Fibroblast of skin of scalp (primary cell): Measurements from ENCODE around the gene MYH14.
"Not testable (repeated sequence)": the region's sequence is repeated elsewhere in the genome, so short reads cannot be mapped to it uniquely, and the experiment has no call there.

Source experiments
- DNase-seq: peaks from one replicate; pipeline ENCODE4 v3.0.0-alpha.2; 2013

The MYH14 gene

DNA sequence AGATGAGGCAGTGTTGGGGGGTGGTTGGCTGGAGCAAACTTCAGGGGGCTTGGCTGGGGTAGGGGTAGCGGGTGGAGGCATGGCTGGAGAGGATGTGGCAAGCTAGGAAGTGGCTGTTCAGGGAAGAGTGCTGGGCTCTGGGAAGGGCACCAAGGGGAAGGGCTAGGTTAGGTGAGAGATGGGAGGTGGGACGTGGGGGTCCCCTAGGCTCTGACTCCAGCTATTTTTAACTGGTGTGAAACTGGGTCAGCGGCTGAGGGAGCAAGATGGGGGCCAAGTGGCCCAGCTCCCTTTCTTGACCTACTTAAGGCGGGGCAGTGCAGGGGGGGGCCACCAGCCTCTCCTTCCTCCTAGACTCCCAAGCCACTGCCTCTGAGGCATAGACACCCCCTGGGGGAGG lies 118.4 kb downstream of the MYH14 start:
- DNase-seq, result no peak

DNA sequence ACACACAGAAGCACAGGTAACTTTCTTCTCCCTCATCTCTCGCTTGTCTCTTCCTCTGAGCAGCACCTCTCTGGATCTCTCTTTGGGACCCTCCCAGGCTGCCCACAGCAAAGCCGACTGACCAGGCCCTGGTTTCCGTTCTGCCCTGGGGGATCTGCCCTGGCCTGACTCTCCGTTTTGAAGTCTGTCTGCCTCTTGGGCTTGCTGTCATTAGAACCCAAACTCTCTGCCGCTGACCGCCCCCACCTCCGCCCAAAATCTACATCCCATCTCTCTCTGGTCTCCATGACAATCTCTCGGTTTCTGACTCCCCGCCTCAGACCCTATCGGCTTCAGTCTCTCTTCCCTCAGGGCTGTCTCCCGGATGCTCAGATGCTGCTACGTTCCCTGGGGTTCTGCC lies 118.8 kb downstream of the MYH14 start:
- DNase-seq, result no peak

DNA sequence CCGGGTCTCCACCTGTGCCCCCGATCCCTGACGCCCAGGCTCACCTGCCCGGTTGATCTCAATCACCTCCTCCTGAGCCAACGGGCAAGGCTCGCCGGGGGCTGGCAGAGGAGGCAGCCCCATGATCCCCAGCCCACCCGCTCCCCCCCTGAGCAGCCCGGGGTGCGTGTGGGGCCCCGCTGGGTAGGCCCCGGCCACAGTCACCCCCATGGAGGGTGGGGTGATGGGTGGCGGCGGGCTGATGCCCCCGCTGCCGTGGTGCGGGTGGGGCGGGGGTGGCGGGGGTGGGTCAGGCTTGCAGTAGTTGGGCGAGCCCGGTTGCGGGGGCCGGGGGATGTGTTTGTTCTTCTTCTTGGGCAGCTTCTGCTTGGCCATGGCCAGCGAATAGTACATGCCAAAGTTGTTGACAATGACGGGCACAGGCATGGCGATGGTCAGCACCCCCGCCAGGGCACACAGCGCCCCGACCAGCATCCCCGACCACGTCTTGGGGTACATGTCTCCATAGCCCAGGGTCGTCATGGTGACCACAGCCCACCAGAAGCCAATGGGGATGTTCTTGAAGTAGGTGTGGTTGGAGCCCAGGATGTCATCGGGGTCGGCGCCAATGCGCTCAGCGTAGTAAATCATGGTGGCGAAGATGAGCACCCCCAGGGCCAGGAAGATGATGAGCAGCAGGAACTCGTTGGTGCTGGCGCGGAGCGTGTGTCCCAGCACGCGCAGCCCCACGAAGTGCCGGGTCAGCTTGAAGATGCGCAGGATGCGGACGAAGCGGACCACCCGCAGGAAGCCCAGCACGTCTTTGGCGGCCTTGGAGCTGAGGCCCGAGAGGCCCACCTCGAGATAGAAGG lies 119.7 kb downstream of the MYH14 start:
- no peak for DNase-seq

DNA sequence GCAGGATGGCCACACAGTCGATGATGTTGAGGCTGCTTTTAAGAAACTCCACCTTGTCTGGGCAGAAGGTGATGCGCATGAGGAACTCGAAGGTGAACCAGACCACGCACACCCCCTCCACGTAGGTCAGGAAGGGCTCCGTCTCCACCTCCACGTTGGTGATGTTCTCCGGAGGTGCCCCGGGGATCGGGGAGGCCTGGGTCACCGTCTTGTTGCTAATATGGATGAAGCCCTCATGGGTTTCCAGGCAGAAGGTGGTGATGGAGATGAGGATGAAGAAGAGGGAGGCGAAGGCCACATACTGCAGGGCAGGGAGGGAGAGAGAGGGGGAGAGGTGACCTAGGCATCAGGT lies 120.3 kb downstream of the MYH14 start:
- no peak for DNase-seq

DNA sequence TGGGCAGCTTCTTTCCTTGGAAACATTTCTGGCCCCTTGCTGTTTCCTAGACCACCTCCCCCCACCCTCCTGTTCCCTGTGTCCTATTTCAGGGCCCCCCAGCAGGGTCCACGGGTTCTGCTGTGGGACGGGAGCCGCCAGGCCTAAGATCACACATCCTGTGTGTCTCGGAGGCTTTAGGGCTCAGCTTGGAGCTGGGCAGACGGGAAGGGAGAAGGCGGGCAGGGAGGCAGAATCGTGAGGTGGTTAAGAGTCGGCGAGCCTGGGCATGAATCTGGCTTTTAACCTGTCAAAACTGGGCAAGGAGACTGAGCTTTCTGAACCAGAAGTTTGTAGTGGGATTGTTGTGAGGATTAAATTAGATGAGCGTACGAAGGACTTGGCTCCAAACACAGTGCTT lies 120.9 kb downstream of the MYH14 start:
- no peak for DNase-seq

DNA sequence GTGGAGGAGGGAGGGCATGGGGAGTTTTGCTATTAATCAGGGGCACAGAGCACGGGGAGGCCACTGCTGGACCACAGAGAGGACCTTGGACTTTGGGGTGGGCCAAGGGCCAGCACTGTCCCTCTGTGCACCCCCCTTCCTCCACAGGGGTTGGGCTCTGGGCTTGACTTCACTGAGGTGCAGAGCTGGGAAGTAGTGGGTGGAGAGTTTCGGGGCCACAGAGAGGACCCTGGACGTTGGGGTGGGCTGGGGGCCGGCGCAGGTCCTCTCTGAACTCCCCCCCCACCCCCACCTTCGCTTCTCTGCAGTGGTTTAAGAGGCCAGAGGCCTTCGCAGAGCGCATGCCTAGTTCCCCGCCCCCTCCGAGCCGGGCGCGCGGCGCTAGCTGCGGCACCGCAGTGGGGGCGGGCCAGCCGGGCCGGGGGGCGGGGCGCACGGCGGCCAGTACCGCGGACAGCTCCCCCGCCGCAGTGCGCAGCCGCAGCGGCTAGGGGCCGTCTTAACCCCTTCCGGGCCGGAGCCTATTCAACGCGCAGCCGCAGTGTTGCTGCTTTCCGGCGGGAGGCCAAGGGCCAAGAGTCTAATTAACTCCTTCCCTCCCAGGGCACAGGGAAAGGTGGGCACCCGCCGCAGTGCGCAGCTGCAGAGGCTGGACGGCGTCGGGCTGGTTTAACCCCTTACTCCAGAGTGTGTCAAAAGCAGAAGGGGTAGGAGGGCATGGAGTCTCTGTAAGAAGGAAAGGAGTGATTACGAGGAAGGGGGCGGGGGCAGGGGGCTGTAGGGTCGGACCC lies 122.1 kb downstream of the MYH14 start:
- peak; percentile 32 for DNase-seq

DNA sequence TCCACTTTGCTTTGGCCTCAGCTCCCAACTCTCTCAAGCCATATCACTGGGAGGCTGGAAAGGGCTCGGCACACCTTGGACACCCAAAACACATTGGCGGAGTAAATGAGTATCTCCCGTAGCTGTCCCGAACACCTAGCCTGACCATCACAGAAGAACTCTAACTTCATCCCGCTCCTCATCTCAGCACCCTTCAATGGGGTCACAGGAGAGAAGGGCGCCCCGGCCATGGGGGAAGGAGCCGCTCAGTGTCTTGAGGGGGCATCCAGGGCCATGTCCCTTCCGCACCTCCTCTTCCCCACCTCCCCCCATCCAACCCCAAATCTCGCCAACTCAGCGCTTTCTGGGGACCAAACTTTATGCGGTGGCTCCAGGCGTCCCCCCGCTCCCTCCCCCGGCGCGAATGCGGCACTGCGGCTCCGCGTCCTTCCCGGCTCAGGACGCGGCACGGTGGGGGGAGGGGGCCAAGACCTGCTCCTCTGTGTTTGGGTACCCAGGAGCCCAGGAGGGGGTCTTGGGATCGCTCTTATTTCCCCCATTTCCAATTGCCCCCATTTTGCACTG lies 122.8 kb downstream of the MYH14 start:
- no peak for DNase-seq

DNA sequence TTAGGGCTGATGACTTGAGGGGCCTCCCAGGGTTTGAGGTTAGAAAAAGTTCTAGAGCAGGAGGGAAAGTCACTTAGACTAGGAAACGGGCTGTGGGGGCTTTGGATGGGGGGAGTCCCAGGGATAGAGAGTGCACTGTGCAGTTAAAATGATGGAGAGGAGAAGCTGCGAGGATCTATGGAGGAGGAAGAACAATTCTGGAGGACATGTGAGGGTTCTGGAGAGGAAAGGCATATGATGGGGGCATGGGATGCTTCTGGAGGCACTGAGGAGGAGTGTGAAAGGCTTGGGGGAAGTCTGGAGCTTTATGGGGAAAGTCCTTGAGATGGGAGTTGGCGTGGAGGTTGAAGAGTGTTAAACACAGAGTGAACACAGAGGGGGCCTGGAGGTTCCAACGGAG lies 123.6 kb downstream of the MYH14 start:
- no peak for DNase-seq

DNA sequence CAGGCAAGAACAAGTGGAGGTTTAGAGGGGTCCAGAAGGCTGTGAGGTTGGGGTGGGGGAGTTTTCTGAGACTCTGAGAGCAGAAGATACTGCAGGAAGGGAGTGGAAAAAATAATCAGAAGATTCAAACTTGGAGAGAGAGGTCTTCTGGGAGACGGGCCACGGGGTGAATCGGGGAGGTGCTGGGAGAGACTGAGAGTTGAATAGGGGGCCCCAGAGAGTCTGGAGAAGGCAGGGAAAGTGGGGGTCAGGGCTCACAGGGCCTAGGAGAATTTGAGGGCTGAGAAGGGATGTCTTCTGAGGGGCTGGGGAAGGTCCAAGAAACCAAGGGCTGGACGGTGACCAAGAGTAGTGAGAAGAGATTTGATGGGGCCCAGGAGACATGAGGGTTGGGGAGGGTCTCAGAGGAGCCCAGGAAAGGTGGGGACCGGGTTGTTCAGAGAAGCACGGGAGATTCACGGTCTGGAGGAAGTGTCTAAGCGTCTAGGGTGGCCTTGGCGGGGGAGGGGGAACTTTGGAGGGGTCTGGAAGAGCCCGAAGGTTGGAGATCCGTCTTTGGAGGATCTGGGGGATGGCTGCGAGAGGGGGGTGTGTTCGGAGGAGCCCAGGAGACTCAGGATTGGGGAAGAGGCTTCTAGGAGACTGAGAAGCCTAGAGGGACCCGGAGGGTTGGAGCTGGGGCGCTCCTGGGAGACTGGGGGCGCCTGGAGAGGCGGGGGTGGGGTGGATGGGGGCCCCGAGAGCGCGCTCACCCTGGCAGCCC lies 124.2 kb downstream of the MYH14 start:
- no peak for DNase-seq

DNA sequence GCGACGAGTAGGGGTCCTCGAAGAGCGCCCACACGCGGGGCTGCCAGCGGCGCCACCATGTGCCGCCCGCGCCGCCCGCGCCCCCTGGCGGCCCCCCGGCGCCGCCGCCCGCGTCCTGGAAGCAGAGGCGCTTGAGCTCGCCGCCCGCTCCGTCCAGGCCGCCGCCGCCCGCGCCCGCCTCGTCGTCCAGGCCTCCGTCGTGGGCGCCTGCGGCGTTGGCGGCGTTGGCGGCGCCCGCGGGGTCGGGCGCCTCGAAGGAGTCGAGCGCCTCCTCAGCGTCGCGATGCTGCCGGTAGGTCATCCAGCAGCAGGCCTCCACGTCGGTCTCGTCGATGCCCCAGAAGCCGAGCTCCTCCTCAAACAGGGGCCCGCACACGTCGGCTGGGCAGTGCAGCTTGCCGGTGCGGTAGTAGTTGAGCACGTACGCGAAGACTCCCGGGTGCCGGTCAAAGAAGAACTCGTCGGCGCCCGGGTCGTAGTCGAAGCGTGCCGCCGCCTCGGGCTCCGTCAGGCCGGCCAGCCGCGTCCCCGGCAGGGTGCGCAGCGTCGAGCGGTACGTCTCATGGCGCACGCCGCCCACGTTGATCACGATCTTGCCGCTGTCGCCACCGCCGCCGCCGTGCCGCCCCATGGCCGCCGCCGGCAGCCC lies 124.9 kb downstream of the MYH14 start:
- peak; percentile 7 for DNase-seq

DNA sequence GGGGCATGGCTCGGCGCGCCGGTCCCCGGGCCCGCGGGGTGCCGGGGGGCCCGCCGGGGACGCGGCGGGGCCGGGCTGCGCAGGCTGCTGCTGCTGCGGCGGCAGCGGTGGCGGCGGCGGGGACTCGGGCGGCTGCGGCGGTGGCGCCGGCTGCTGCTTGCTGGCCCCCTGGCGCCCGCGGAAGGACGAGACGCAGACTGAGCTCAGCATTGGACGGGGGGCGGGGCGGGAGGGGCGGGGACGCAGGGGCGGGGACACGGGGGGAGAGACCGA lies 125.4 kb downstream of the MYH14 start:
- DNase-seq, result no peak

DNA sequence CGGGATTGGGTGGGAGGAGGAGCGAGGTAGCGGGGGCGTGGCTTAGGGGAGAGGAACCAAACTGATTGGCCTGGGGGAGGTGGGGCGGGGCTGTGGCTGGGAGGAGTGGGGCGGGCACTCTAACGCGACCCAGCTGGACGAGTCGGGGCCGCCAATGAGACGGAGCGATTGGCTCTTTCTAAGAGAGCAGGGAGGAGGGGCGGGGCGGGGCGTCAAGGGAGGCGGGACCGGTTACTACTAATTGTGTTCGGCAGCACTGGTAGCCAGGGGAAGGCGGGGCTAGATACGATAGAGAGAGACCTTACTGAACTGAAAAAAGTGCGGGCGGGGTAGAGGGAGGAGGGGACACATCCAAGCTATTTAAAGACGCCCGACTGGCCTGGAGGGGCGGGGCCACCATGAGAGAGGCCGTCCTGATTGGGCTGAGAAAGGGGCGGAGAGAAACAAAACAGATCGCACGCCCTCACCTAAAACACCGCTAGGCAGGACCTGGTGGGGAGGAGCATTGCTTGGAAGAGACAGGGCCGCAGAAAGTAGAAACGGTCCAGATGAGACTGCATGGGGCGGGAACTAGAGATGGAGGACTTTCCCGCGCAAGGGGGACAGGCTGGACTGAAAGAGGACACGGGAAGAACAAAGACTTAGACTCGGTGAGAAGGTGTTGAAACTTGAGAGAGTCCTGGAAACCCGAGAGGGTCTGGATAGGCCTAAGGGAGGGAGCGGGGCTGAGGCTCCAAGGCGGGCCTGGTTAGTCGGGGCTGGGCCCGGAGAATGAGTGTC lies 125.9 kb downstream of the MYH14 start, which contains the start of gene KCNC3:
Gene KCNC3 (minus strand): TSS at position 232 of the 780 bp plus-strand sequence. CDS start 295 bp downstream, outside the sequence.
- DNase-seq, result peak; percentile 93

DNA sequence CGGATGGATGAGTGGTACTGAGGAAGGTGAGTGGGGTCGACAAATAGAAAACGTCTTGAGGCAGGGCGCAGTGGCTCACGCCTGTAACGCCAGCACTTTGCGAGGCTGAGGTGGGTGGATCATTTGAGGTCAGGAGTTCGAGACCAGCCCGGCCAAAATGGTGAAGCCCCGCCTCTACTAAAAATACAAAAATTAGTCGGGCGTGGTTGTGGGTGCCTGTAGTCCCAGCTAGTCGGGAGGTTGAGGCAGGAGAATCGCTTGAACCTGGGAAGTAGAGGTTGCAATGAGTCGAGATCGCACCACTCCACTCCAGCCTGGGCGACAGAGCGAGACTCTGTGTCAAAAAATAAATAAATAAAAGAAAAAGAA lies 126.5 kb downstream of the MYH14 start:
- DNase-seq, result not testable (repeated sequence)

DNA sequence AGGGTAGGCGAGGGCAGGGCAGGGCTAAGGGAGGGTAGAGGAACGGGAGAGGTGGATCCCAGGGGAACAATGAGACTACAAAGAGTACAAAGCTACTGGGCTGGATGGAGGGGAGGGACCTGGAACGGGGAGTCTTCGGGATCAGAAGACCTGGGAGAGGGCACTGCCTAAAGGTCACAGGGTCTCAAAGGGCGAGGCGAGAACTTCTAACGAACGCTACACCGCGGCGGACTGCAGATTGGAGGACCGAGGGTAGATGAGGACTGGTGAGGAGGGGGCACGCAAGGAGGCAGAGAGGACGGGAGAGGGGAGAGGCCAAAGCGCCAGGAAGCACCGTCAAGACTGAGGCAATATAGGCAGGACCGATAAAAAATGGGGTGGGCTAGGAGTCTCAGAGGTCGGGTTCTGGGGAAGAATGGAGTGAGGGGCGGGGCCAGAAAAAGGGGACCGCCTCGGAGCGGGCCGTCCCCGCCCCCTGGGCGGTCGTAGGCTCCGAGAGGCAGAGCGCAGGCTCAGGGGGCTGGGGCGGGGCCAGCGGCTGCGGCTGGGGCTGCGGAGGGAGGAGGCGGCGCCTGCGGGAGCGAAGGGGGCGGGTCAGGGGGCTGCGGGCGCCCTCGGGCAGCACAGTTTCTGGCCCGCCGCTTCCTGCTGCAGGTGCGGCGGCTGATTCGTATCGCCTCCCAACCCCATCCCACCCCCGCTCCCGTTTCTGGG lies 127.1 kb downstream of the MYH14 start:
- peak; percentile 28 for DNase-seq

DNA sequence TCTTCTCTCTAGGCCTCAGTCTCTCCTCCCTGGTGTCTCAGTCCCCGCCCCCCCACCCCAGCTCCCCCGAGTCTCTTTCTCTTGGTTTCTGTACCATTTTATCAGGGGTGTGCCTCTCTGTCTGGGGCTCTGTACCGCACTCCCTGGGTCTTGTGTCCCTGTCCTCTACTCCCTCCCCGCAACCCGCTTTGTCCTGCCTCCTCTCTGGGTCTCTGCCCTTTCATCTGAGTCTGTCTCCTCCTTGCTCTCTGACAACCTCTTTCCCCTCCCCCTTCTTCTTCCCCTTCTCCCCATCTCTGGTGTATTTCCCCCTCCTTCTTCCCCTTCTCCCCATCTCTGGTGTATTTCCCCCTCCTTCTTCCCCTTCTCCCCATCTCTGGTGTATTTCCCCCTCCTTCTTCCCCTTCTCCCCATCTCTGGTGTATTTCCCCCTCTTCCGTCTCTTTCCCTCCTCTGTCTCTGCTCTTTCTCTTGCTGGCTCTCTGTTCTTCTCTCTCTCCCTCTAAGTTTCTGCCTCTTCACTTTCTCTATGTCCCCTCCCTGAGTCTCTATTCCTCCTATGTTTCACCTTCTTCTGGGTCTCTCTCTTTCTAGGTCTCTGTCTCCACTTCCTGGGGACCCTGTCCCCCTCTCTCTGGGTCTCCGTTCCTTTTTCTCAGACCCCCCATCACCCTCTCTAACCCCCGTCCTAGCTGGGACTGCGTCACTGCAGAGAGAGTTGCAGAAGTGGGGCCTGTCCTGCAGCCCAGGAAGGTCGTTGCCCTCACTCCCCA lies 128.0 kb downstream of the MYH14 start:
- no peak for DNase-seq

DNA sequence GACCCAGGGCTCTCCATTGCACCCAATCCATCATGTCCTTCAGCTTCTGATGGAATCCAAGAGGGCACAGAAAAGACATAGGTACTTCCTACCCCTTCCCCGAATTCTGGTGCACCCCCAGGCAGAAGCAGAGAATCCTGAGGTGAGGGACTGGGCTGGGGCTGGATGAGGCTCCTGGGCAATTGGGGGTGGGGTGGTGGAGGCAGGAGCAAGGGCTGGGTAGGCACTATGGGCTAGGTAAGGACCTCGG lies 128.5 kb downstream of the MYH14 start:
- DNase-seq, result no peak

DNA sequence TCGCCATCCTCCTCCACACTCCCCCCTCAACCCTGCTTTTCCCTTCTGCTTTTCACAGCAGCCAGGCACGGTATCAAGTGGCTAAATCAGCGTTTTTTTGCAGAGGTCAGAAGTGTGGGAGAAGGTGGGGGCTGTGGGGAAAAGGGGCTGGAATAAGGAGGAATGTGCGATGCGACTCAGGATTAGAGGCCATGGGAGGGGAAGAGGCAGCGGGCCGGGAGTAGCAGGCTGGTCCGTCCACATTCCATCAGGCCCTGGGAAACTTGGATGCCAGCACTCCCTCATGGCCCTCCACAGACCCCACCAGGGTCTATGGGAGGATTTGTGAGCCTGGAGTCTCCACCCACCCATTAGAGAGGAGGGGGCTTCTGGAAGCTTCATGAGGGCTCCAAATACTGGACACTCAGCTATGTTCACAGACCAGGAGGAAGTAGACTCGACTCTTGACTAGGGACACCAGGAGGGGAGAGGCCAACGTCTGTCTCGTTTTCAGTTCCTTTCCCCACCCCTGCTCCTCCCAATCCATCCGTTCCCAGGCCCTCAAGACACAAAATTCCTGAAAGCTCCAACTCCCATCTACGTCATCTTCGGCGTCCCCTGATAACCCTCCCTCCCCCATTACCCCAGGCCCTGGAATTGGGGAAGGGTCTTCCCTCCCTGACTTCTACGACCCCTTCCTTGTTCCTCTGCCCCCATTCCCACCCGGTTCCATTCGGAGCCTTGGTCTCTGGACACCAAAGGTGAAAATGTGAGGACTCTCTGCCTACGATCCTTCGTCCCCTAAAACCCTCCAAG lies 129.0 kb downstream of the MYH14 start:
- DNase-seq, result no peak

DNA sequence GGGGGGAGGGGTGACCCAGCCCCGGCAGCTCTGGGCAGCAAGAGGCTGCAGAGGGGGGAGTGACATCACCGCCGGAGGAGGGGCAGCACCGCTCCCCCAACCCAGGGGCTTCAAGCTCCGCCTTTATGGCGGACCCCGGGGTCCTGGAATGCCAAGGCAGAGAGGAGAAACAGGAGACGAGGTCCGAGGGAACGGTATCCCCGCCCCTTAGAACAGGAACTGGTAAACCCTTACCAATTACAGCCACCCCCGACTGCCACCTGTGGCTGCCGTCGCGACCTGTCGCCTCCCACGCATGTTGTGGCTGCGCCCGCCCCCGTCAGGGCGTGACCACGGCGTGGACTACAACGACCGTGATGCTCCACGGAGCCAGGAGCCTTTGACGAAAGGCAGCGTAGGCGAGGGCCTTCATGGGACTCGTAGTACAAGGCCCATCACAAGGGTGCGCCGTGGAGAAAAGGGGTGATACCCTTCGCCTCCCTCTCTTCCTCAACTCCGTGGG lies 129.9 kb downstream of the MYH14 start:
- peak; percentile 84 for DNase-seq
